IMR-90 (cell line): ENCODE measurements around the gene SHLD1. TPM values are rescaled to one million over a fixed set of nuclear protein-coding genes. Genes with fewer than 3 reads are reported as not detected.

Experiments used
- ATAC-seq: fragments of 200-7000 bp; cut with Tn5 transposase; 2 replicates; pipeline ENCODE4 v1.9.1; 2020; ENCODE audit warnings: low read depth, mild to moderate bottlenecking, moderate library complexity
- BruUV-seq: library from RNA; stranded (reverse); fragments of 400-500 nt; replicated peaks from 2 replicates; lab custom pipeline; 2021; lab: Mats Ljungman, UMichigan
- CTCF ChIA-PET: fragments of 300-600 bp; formaldehyde crosslinking; extraction: SDS; loops from one replicate; lab custom pipeline; 2021; ENCODE audit warnings: antibody characterized with exemption; lab: Yijun Ruan, JAX
- POLR2A ChIA-PET: fragments of 300-600 bp; sonication (Branson Sonifier 250); formaldehyde crosslinking; loops from one replicate; lab custom pipeline; 2022; ENCODE audit warnings: antibody characterized with exemption; ENCODE audit not compliant: unreplicated experiment; lab: Charles Lee
- DNase-seq: peaks from one replicate; pipeline ENCODE4 v3.0.0; 2013
- H2AFZ ChIP-seq: replicated peaks from 2 replicates; pipeline ENCODE3; 2013; ENCODE audit warnings: low read length, mild to moderate bottlenecking; ENCODE audit not compliant: poor library complexity
- H2AK5ac ChIP-seq: 2 replicates; pipeline ENCODE4 v1.6.1; 2013; ENCODE audit warnings: low read depth, low read length, inconsistent platforms
- H2AK9ac ChIP-seq: replicated peaks from 2 replicates; pipeline ENCODE3; 2013; ENCODE audit warnings: mild to moderate bottlenecking, low read depth, low read length, moderate library complexity; ENCODE audit not compliant: poor library complexity
- H2BK120ac ChIP-seq: 2 replicates; pipeline ENCODE4 v1.6.1; 2013; ENCODE audit warnings: low read depth, low read length, inconsistent platforms
- H2BK15ac ChIP-seq: 3 replicates; pipeline ENCODE4 v1.6.1; 2013; ENCODE audit warnings: low read depth, low read length, inconsistent platforms
- H2BK20ac ChIP-seq: 2 replicates; pipeline ENCODE4 v1.6.1; 2013; ENCODE audit warnings: low read depth, mild to moderate bottlenecking, inconsistent platforms, low read length, moderate library complexity
- H2BK5ac ChIP-seq: 2 replicates; pipeline ENCODE4 v1.6.1; 2013; ENCODE audit warnings: mild to moderate bottlenecking, low read depth, low read length, inconsistent platforms; ENCODE audit not compliant: poor library complexity, severe bottlenecking
- H3K14ac ChIP-seq: replicated peaks from 2 replicates; pipeline ENCODE4 v1.6.1; 2013; ENCODE audit warnings: low read depth, low read length, inconsistent platforms
- H3K18ac ChIP-seq: 2 replicates; pipeline ENCODE4 v1.6.1; 2013; ENCODE audit warnings: low read depth, low read length, control low read depth
- H3K23ac ChIP-seq: 2 replicates; pipeline ENCODE4 v1.6.1; 2013; ENCODE audit warnings: low read depth, low read length, inconsistent platforms
- H3K27ac ChIP-seq: 2 replicates; pipeline ENCODE4 v1.5.1; 2013; ENCODE audit warnings: mild to moderate bottlenecking, control low read depth, low read length; ENCODE audit not compliant: insufficient read depth
- H3K27me3 ChIP-seq: 2 replicates; pipeline ENCODE4 v1.6.1; 2013; ENCODE audit warnings: low read length; ENCODE audit not compliant: control insufficient read depth, insufficient read depth
- H3K36me3 ChIP-seq: 2 replicates; pipeline ENCODE4 v1.6.1; 2013; ENCODE audit warnings: low read length, mixed read lengths; ENCODE audit not compliant: control insufficient read depth, insufficient read depth
- H3K4ac ChIP-seq: 2 replicates; pipeline ENCODE4 v1.6.1; 2013; ENCODE audit warnings: low read depth, low read length, inconsistent platforms
- H3K4me1 ChIP-seq: 2 replicates; pipeline ENCODE4 v1.6.1; 2013; ENCODE audit warnings: low read length, mixed read lengths; ENCODE audit not compliant: control insufficient read depth, insufficient read depth
- H3K4me2 ChIP-seq: 2 replicates; pipeline ENCODE4 v1.6.1; 2013; ENCODE audit warnings: low read depth, mild to moderate bottlenecking, control low read depth, low read length, moderate library complexity
- H3K4me3 ChIP-seq: 2 replicates; pipeline ENCODE4 v1.5.1; 2013; ENCODE audit warnings: low read depth, mild to moderate bottlenecking, control low read depth, low read length, moderate library complexity; ENCODE audit not compliant: insufficient read depth
- H3K56ac ChIP-seq: 2 replicates; pipeline ENCODE4 v1.6.1; 2013; ENCODE audit warnings: low read length, inconsistent platforms; ENCODE audit not compliant: insufficient read depth; ENCODE audit errors: extremely low read depth
- H3K79me1 ChIP-seq, 2 experiments: 2 replicates each; pipeline ENCODE4 v1.6.1; 2013; ENCODE audit warnings: low read length in 2 of 2, inconsistent platforms in 1 of 2, low read depth in 1 of 2
- H3K9ac ChIP-seq: 2 replicates; pipeline ENCODE4 v1.6.1; 2013; ENCODE audit warnings: low read depth, low read length, control low read depth
- H3K9me1 ChIP-seq: 2 replicates; pipeline ENCODE4 v1.6.1; 2013; ENCODE audit warnings: low read length, inconsistent platforms; ENCODE audit not compliant: insufficient read depth
- H3K9me3 ChIP-seq: 2 replicates; pipeline ENCODE4 v1.6.1; 2013; ENCODE audit warnings: low read length; ENCODE audit not compliant: control insufficient read depth, insufficient read depth
- H4K20me1 ChIP-seq: 2 replicates; pipeline ENCODE4 v1.6.1; 2013; ENCODE audit warnings: low read length, inconsistent platforms; ENCODE audit not compliant: insufficient read depth
- H4K5ac ChIP-seq: 2 replicates; pipeline ENCODE4 v1.6.1; 2013; ENCODE audit warnings: mild to moderate bottlenecking, low read depth, low read length, control low read depth
- H4K8ac ChIP-seq, 2 experiments: 2 replicates each; pipeline ENCODE4 v1.6.1; 2013; ENCODE audit warnings: low read depth in 2 of 2, low read length in 2 of 2, control low read depth in 1 of 2, inconsistent platforms in 1 of 2
- H4K91ac ChIP-seq: 2 replicates; pipeline ENCODE4 v1.6.1; 2013; ENCODE audit warnings: low read depth, low read length, inconsistent platforms; ENCODE audit not compliant: insufficient read depth
- BHLHE40 ChIP-seq: fragments of 150-350 bp; IDR thresholded peaks from 2 replicates; pipeline ENCODE4 v1.6.1; 2016; ENCODE audit warnings: mild to moderate bottlenecking, low read depth, low read length
- CHD1 ChIP-seq: IDR thresholded peaks from 2 replicates; pipeline ENCODE4 v1.6.1; 2012; ENCODE audit warnings: low read depth, low read length, improper control_type of control experiment
- CTCF ChIP-seq: conservative IDR thresholded peaks from 2 replicates; pipeline ENCODE4 v1.5.1; 2012; ENCODE audit warnings: mild to moderate bottlenecking, low read depth, low read length, improper control_type of control experiment
- ELK1 ChIP-seq: fragments of 150-350 bp; IDR thresholded peaks from 2 replicates; pipeline ENCODE4 v1.6.1; 2016; ENCODE audit warnings: low read depth, mild to moderate bottlenecking, low read length, moderate library complexity, borderline replicate concordance
- FOS ChIP-seq: fragments of 150-350 bp; IDR thresholded peaks from 2 replicates; pipeline ENCODE4 v1.6.1; 2016; ENCODE audit warnings: low read depth, low read length
- MAFK ChIP-seq: IDR thresholded peaks from 2 replicates; pipeline ENCODE4 v1.6.1; 2012; ENCODE audit warnings: low read depth, low read length, improper control_type of control experiment
- MXI1 ChIP-seq: IDR thresholded peaks from 2 replicates; pipeline ENCODE4 v1.6.1; 2012; ENCODE audit warnings: low read depth, mild to moderate bottlenecking, low read length, moderate library complexity, borderline replicate concordance
- NFE2L2 ChIP-seq: fragments of 150-350 bp; IDR thresholded peaks from 2 replicates; pipeline ENCODE4 v1.6.1; 2016; ENCODE audit warnings: low read depth, mild to moderate bottlenecking, low read length
- POLR2A ChIP-seq: IDR thresholded peaks from 2 replicates; pipeline ENCODE4 v1.6.1; 2012; ENCODE audit warnings: mild to moderate bottlenecking, low read depth, low read length
- RFX5 ChIP-seq: IDR thresholded peaks from 2 replicates; pipeline ENCODE4 v1.8.0; 2012; ENCODE audit warnings: low read depth, mild to moderate bottlenecking, low read length, moderate library complexity
- WGBS, 2 experiments: methylation state at CpG; one replicate each; pipeline versions ENCODE4 v1.1.5 to v1.1.7; 2013; ENCODE audit warnings: missing lambda C conversion rate in 2 of 2; ENCODE audit not compliant: insufficient read length in 1 of 2; ENCODE audit errors: extremely low coverage in 2 of 2; 5-methylcytosine and 5-hydroxymethylcytosine counted together
- dilution Hi-C: fragments of 300-500 bp; cut with HindIII; formaldehyde crosslinking; loops from one replicate; pipeline ENCODE4 v1.14.3; 2018; ENCODE audit warnings: low sequenced_read_pairs; ENCODE audit not compliant: unreplicated experiment
- in situ Hi-C: fragments of 300-500 bp; cut with MboI; formaldehyde crosslinking; loops from 3 replicates; pipeline ENCODE4 v1.14.3; 2019; ENCODE audit warnings: low sequenced_read_pairs, inconsistent platforms, mixed read lengths
- intact Hi-C: fragments of 100-400 bp; cut with micrococcal nuclease; formaldehyde crosslinking; loops from 2 replicates; pipeline ENCODE4 v1.10.0; 2022
- polyA plus RNA-seq, 3 experiments: library from polyadenylated mRNA; depleted of rRNA; stranded (reverse); fragments of >200 nt; gene quantifications; 2 replicates each; pipeline ENCODE4 v1.2.3, GENCODE V29; 2012; ENCODE audit warnings: low replicate concordance in 1 of 3
- total RNA-seq: library from RNA; depleted of rRNA; stranded (reverse); fragments of >200 nt; gene quantifications from 2 replicates; pipeline ENCODE4 v1.2.3, GENCODE V29; 2012

Gene SHLD1
- total and polyA plus RNA-seq, 2 of the 4 experiments (the other 2 are of a cell fraction): 2.6 to 3.0 TPM

- intact Hi-C loops (no loop called here), dilution Hi-C loops (no loop called here), in situ Hi-C loops (no loop called here)
- Histone ChIP-seq H3K9ac (no peak overlapping the region), H3K9me1 (no peaks in the 10 kb centered on the region), H4K8ac (no peak overlapping the region), H3K4me2 (no peak overlapping the region), H2BK120ac (no peak overlapping the region), H2BK20ac (no peak overlapping the region), H2AK9ac (no peak overlapping the region), H2BK5ac (no peak overlapping the region), H3K4ac (no peak overlapping the region), H2BK15ac (no peak overlapping the region), H3K27ac (no peak overlapping the region), H3K36me3 (no peaks in the 10 kb centered on the region), H3K56ac (no peak overlapping the region), H2AK5ac (no peak overlapping the region), H3K4me3 (no peak overlapping the region), H4K5ac (no peak overlapping the region), H3K23ac (no peak overlapping the region), H3K79me1 (no peaks in the 10 kb centered on the region), H4K20me1 (peaks cover 4% of the 10 kb centered on the region; the same call in 1 of the 2 replicates), H4K91ac (no peak overlapping the region), H3K4me1 (peaks cover 2% of the 10 kb centered on the region; the same call in 1 of the 2 replicates), H3K9me3 (no peaks in the 10 kb centered on the region), H3K14ac (no peak overlapping the region), H3K18ac (no peak overlapping the region), H3K27me3 (peaks cover 15% of the 10 kb centered on the region), H2AFZ (no peak overlapping the region)
- no peak for TF ChIP-seq MAFK
- no peak for TF ChIP-seq BHLHE40
- no peak for TF ChIP-seq MXI1
- no peak for TF ChIP-seq POLR2A
- TF ChIP-seq ELK1: no peak
- no peak for TF ChIP-seq NFE2L2
- no peak for TF ChIP-seq CHD1
- no peak for TF ChIP-seq CTCF
- TF ChIP-seq FOS: no peak
- TF ChIP-seq RFX5: no peak
- no TSS peak for BruUV-seq
- ATAC-seq (no peak), DNase-seq (no peak)
- WGBS, 2 experiments: no CpG with 5 or more reads among the region's 2 CpGs
- ChIA-PET POLR2A (no interaction called here), CTCF (interaction anchor here (0.7 kb wide), 1 partner anchor 710 kb away, joined by 6 read pairs; no protein-coding TSS in a partner anchor)
Observed at GRCh38 chr20:5908981-5909380, 158.8 kb downstream of the SHLD1 start.
